SU-DHL-6 (cell line): ENCODE data around the gene SPTBN1.

Source experiments
- H2AFZ ChIP-seq: fragments of 200-600 bp; sonication (generic); 2 replicates; pipeline ENCODE4 v1.6.1; 2014; ENCODE audit warnings: low read depth, mild to moderate bottlenecking, moderate library complexity, mixed read lengths, antibody characterized with exemption, low read length; ENCODE audit not compliant: severe bottlenecking
- H3F3A ChIP-seq: fragments of 200-600 bp; shearing (Covaris generic); 2 replicates; pipeline ENCODE4 v1.6.0; 2016; ENCODE audit warnings: antibody characterized with exemption, mild to moderate bottlenecking; ENCODE audit not compliant: insufficient read depth
- H3K27ac ChIP-seq: fragments of 200-600 bp; sonication (generic); 2 replicates; pipeline ENCODE4 v1.5.1; 2016; ENCODE audit warnings: low read depth, mild to moderate bottlenecking, low read length, moderate library complexity, mixed read lengths
- H3K27me3 ChIP-seq: fragments of 200-600 bp; sonication (generic), shearing (Covaris generic); 2 replicates; pipeline ENCODE4 v1.6.0; 2014; ENCODE audit warnings: mild to moderate bottlenecking, low read length
- H3K36me3 ChIP-seq: fragments of 200-600 bp; sonication (generic); 2 replicates; pipeline ENCODE4 v1.6.1; 2014; ENCODE audit warnings: mild to moderate bottlenecking, low read length, mixed read lengths
- H3K4me2 ChIP-seq: fragments of 300-600, 200-600 bp; shearing (Covaris generic), sonication (generic); 2 replicates; pipeline ENCODE4 v1.6.0; 2014; ENCODE audit warnings: low read length, low read depth, mild to moderate bottlenecking; ENCODE audit not compliant: poor library complexity, severe bottlenecking
- H3K4me3 ChIP-seq: fragments of 200-600 bp; sonication (generic); 2 replicates; pipeline ENCODE4 v1.5.1; 2014; ENCODE audit warnings: antibody characterized with exemption, low read length, mild to moderate bottlenecking, mixed read lengths; ENCODE audit not compliant: insufficient read depth, poor library complexity, severe bottlenecking
- H3K79me2 ChIP-seq: fragments of 200-600 bp; sonication (generic); 2 replicates; pipeline ENCODE4 v1.6.1; 2014; ENCODE audit warnings: mild to moderate bottlenecking, low read length, moderate library complexity; ENCODE audit not compliant: insufficient read depth
- H3K9ac ChIP-seq: fragments of 200-600 bp; sonication (generic); 2 replicates; pipeline ENCODE4 v1.7.0; 2014; ENCODE audit warnings: mild to moderate bottlenecking, low read length
- H3K9me2 ChIP-seq: fragments of 200-600 bp; sonication (generic); replicated peaks from 2 replicates; pipeline ENCODE4 v1.6.1; 2014; ENCODE audit warnings: low read length; ENCODE audit not compliant: insufficient read depth
- H3K9me3 ChIP-seq: fragments of 200-600 bp; sonication (generic); 2 replicates; pipeline ENCODE4 v1.6.1; 2014; ENCODE audit warnings: low read length, mixed read lengths; ENCODE audit not compliant: insufficient read depth
- H4K20me1 ChIP-seq: fragments of 200-600 bp; sonication (generic); 2 replicates; pipeline ENCODE4 v1.6.1; 2014; ENCODE audit warnings: low read depth, mild to moderate bottlenecking, antibody characterized with exemption, low read length, moderate library complexity, mixed read lengths
- CTCF ChIP-seq: fragments of 200-600 bp; sonication (generic); IDR thresholded peaks from one replicate; pipeline ENCODE4 v1.5.1; 2017; ENCODE audit warnings: antibody characterized with exemption, mild to moderate bottlenecking, low read length, moderate library complexity; ENCODE audit not compliant: insufficient read depth, poor library complexity, severe bottlenecking
- EZH2phosphoT487 ChIP-seq: fragments of 200-600 bp; sonication (generic), shearing (Covaris generic); conservative IDR thresholded peaks from 2 replicates; pipeline ENCODE4 v1.6.1; 2018; ENCODE audit warnings: mild to moderate bottlenecking, antibody characterized with exemption, low read length, moderate library complexity, mixed read lengths

SPTBN1 gene

GRCh38 chr2:54543733-54544396, 87.7 kb downstream of the SPTBN1 start:
- H3K27ac ChIP-seq = no peak overlapping the region
- no peak overlapping the region for H3K9ac ChIP-seq
- H2AFZ ChIP-seq = no peak overlapping the region
- no peaks in the 10 kb centered on the region for H3K27me3 ChIP-seq
- H3K4me3 ChIP-seq = no peak overlapping the region
- no peaks in the 10 kb centered on the region for H3K9me3 ChIP-seq
- H3K79me2 ChIP-seq = peaks cover 7% of the 10 kb centered on the region; the same call in 1 of the 2 replicates
- no peak overlapping the region for H3K4me2 ChIP-seq
- TF ChIP-seq CTCF (no peak), EZH2phosphoT487 (no peak)
- H4K20me1 ChIP-seq = no peaks in the 10 kb centered on the region
- no peaks in the 10 kb centered on the region for H3F3A ChIP-seq
- no peaks in the 10 kb centered on the region for H3K36me3 ChIP-seq
- no peaks in the 10 kb centered on the region for H3K9me2 ChIP-seq

GRCh38 chr2:54545702-54546450, 89.7 kb downstream of the SPTBN1 start:
- H3K4me2 ChIP-seq = no peak overlapping the region
- TF ChIP-seq EZH2phosphoT487 = no peak
- no peak for TF ChIP-seq CTCF
- no peaks in the 10 kb centered on the region for H3K9me2 ChIP-seq
- no peak overlapping the region for H3K9ac ChIP-seq
- H3K9me3 ChIP-seq = no peaks in the 10 kb centered on the region
- H3F3A ChIP-seq = no peaks in the 10 kb centered on the region
- H3K27me3 ChIP-seq = no peaks in the 10 kb centered on the region
- no peak overlapping the region for H3K4me3 ChIP-seq
- H4K20me1 ChIP-seq = no peaks in the 10 kb centered on the region
- peaks cover 7% of the 10 kb centered on the region; the same call in 1 of the 2 replicates for H3K79me2 ChIP-seq
- no peak overlapping the region for H3K27ac ChIP-seq
- H2AFZ ChIP-seq = no peak overlapping the region
- no peaks in the 10 kb centered on the region for H3K36me3 ChIP-seq

GRCh38 chr2:54546518-54546917, 90.4 kb downstream of the SPTBN1 start:
- no peaks in the 10 kb centered on the region for H3K9me3 ChIP-seq
- no peak overlapping the region for H3K4me3 ChIP-seq
- no peak overlapping the region for H2AFZ ChIP-seq
- H3K27ac ChIP-seq = no peak overlapping the region
- no peaks in the 10 kb centered on the region for H3F3A ChIP-seq
- TF ChIP-seq EZH2phosphoT487 (no peak), CTCF (no peak)
- no peaks in the 10 kb centered on the region for H3K9me2 ChIP-seq
- H3K4me2 ChIP-seq = no peak overlapping the region
- no peaks in the 10 kb centered on the region for H4K20me1 ChIP-seq
- no peak overlapping the region for H3K9ac ChIP-seq
- H3K36me3 ChIP-seq = no peaks in the 10 kb centered on the region
- no peaks in the 10 kb centered on the region for H3K27me3 ChIP-seq
- peaks cover 7% of the 10 kb centered on the region; the same call in 1 of the 2 replicates for H3K79me2 ChIP-seq
